H1 (cell line): ENCODE measurements around the gene SETX. TPM values are rescaled to one million over a fixed set of nuclear protein-coding genes. Genes with fewer than 3 reads are reported as not detected.
A peak's percentile ranks its signal among the peaks of the same experiment; 100 is the strongest.

Experiments
- CTCF ChIA-PET: fragments of 300-600 bp; sonication (Branson Sonifier 250); formaldehyde crosslinking; loops from one replicate; lab custom pipeline; 2021; ENCODE audit not compliant: partially characterized antibody; lab: Charles Lee
- POLR2A ChIA-PET: fragments of 300-600 bp; sonication (Branson Sonifier 250); formaldehyde crosslinking; loops from one replicate; lab custom pipeline; 2021; ENCODE audit warnings: inconsistent platforms; ENCODE audit not compliant: partially characterized antibody; lab: Charles Lee
- DNase-seq, 2 experiments: peaks; one replicate each; pipeline versions ENCODE4 v3.0.0 to v3.0.0-alpha.2; 2010 to 2022; ENCODE audit warnings: low spot score in 2 of 2, low read depth in 1 of 2, mixed read lengths in 1 of 2
- FAIRE-seq: peaks from 2 replicates; lab custom pipeline; 2011; peaks lifted over from hg19 to GRCh38; lab: Jason Lieb, UNC
- H2AFZ ChIP-seq: 2 replicates; pipeline ENCODE4 v1.8.1; 2012; ENCODE audit warnings: low read length, inconsistent platforms
- H2AK5ac ChIP-seq: 2 replicates; pipeline ENCODE4 v1.6.1; 2013; ENCODE audit warnings: low read depth, low read length
- H2BK120ac ChIP-seq: replicated peaks from 2 replicates; pipeline ENCODE3; 2013; ENCODE audit warnings: low read depth, low read length, inconsistent platforms
- H2BK12ac ChIP-seq: 2 replicates; pipeline ENCODE4 v1.6.1; 2013; ENCODE audit warnings: low read depth, low read length
- H2BK15ac ChIP-seq: 2 replicates; pipeline ENCODE4 v1.6.1; 2013; ENCODE audit warnings: low read length
- H2BK20ac ChIP-seq: 2 replicates; pipeline ENCODE4 v1.6.1; 2013; ENCODE audit warnings: low read length
- H2BK5ac ChIP-seq: 2 replicates; pipeline ENCODE4 v1.6.1; 2013; ENCODE audit warnings: low read depth, low read length
- H3K14ac ChIP-seq: 2 replicates; pipeline ENCODE4 v1.6.1; 2013; ENCODE audit warnings: inconsistent platforms; ENCODE audit not compliant: insufficient read length
- H3K18ac ChIP-seq: 2 replicates; pipeline ENCODE4 v1.6.1; 2013; ENCODE audit warnings: low read length; ENCODE audit errors: extremely low read depth
- H3K23ac ChIP-seq: 2 replicates; pipeline ENCODE4 v1.6.1; 2013; ENCODE audit warnings: inconsistent platforms; ENCODE audit not compliant: insufficient read length
- H3K23me2 ChIP-seq: 2 replicates; pipeline ENCODE4 v1.6.1; 2013; ENCODE audit warnings: low read depth, low read length
- H3K27ac ChIP-seq: 2 replicates; pipeline ENCODE4 v1.6.1; 2011; ENCODE audit warnings: low read depth, low read length, inconsistent platforms
- H3K27me3 ChIP-seq, 4 experiments: replicated peaks in 1 of 4; 1 replicate in 1 of 4; 2 replicates in 3 of 4; pipeline versions ENCODE4 v1.6.1 to v1.8.1; 2011 to 2013; ENCODE audit warnings: low read length in 3 of 4, mild to moderate bottlenecking in 3 of 4, inconsistent platforms in 2 of 4, mixed read lengths in 2 of 4, moderate library complexity in 1 of 4; ENCODE audit not compliant: control insufficient read depth in 3 of 4, insufficient read depth in 3 of 4; ENCODE audit errors: extremely low read depth in 1 of 4
- H3K36me3 ChIP-seq, 4 experiments: 2 replicates each; pipeline versions ENCODE4 v1.6.1 to v1.8.1; 2011 to 2013; ENCODE audit warnings: mild to moderate bottlenecking in 4 of 4, low read length in 3 of 4, moderate library complexity in 2 of 4, control low read depth in 1 of 4, inconsistent platforms in 1 of 4; ENCODE audit not compliant: insufficient read depth in 4 of 4, control insufficient read depth in 2 of 4
- H3K4ac ChIP-seq: replicated peaks from 2 replicates; pipeline ENCODE3; 2013; ENCODE audit warnings: low read length, low read depth, mixed read lengths, inconsistent platforms; ENCODE audit not compliant: insufficient read length
- H3K4me1 ChIP-seq, 4 experiments: replicated peaks in 1 of 4; 1 replicate in 1 of 4; 2 replicates in 3 of 4; pipeline versions ENCODE4 v1.6.1 to v1.8.1; 2011 to 2013; ENCODE audit warnings: low read length in 3 of 4, inconsistent platforms in 2 of 4, mixed read lengths in 1 of 4; ENCODE audit not compliant: insufficient read depth in 4 of 4, control insufficient read depth in 3 of 4
- H3K4me2 ChIP-seq, 2 experiments: 2 replicates each; pipeline versions ENCODE4 v1.6.1 to v1.8.1; 2011 to 2013; ENCODE audit warnings: low read depth in 2 of 2, low read length in 2 of 2, control low read depth in 1 of 2, inconsistent platforms in 1 of 2, mild to moderate bottlenecking in 1 of 2; ENCODE audit not compliant: insufficient read depth in 1 of 2
- H3K4me3 ChIP-seq, 4 experiments: fragments of 200-600, 300-600 bp in 1 of 4; sonication (generic), shearing (Covaris generic), sonication (Bioruptor Twin) in 1 of 4; 2 replicates each; pipeline versions ENCODE4 v1.5.1 to v1.8.1; 2011 to 2016; ENCODE audit warnings: low read length in 4 of 4, low read depth in 3 of 4, control low read depth in 2 of 4, inconsistent platforms in 2 of 4, mild to moderate bottlenecking in 2 of 4, mixed read lengths in 1 of 4, moderate library complexity in 1 of 4; ENCODE audit not compliant: insufficient read depth in 2 of 4; ENCODE audit errors: extremely low read depth in 1 of 4
- H3K56ac ChIP-seq: replicated peaks from 2 replicates; pipeline ENCODE3; 2013; ENCODE audit warnings: low read depth, mild to moderate bottlenecking, mixed read lengths, low read length, inconsistent platforms; ENCODE audit not compliant: insufficient read length
- H3K79me1 ChIP-seq: 2 replicates; pipeline ENCODE4 v1.6.1; 2013; ENCODE audit warnings: low read depth, low read length, control low read depth
- H3K79me2 ChIP-seq, 2 experiments: 2 replicates each; pipeline versions ENCODE4 v1.6.1 to v1.8.1; 2012 to 2013; ENCODE audit warnings: low read length in 2 of 2, mild to moderate bottlenecking in 2 of 2, inconsistent platforms in 1 of 2; ENCODE audit not compliant: insufficient read depth in 2 of 2, control insufficient read depth in 1 of 2
- H3K9ac ChIP-seq, 4 experiments: replicated peaks in 1 of 4; 1 replicate in 1 of 4; 2 replicates in 3 of 4; pipeline versions ENCODE4 v1.6.1 to v1.8.1; 2011 to 2013; ENCODE audit warnings: low read depth in 3 of 4, low read length in 3 of 4, control low read depth in 2 of 4, mild to moderate bottlenecking in 2 of 4, moderate library complexity in 2 of 4, inconsistent platforms in 1 of 4; ENCODE audit errors: extremely low read depth in 1 of 4
- H3K9me3 ChIP-seq, 2 experiments: 2 replicates each; pipeline versions ENCODE4 v1.6.1 to v1.8.1; 2012 to 2013; ENCODE audit warnings: mild to moderate bottlenecking in 2 of 2, moderate library complexity in 2 of 2, control low read depth in 1 of 2, inconsistent platforms in 1 of 2, low read depth in 1 of 2, low read length in 1 of 2, mixed read lengths in 1 of 2; ENCODE audit not compliant: insufficient read depth in 2 of 2
- H4K20me1 ChIP-seq, 2 experiments: replicated peaks in 1 of 2; 2 replicates each; pipeline versions ENCODE3 to v1.8.1; 2011 to 2013; ENCODE audit warnings: inconsistent platforms in 2 of 2, low read length in 2 of 2, mild to moderate bottlenecking in 1 of 2; ENCODE audit not compliant: insufficient read depth in 2 of 2, control insufficient read depth in 1 of 2
- H4K5ac ChIP-seq: 2 replicates; pipeline ENCODE4 v1.6.1; 2013; ENCODE audit warnings: low read length, low read depth, mixed read lengths, inconsistent platforms; ENCODE audit not compliant: insufficient read length
- H4K8ac ChIP-seq: 2 replicates; pipeline ENCODE4 v1.8.0; 2013; ENCODE audit warnings: mild to moderate bottlenecking, moderate library complexity, low read length, inconsistent platforms; ENCODE audit not compliant: insufficient read depth; ENCODE audit errors: extremely low read depth
- H4K91ac ChIP-seq: replicated peaks from 2 replicates; pipeline ENCODE3; 2013; ENCODE audit warnings: low read length, mixed read lengths, inconsistent platforms; ENCODE audit not compliant: insufficient read length
- ASH2L ChIP-seq: fragments of 200-600, 300-600 bp; sonication (generic); IDR thresholded peaks from one replicate; pipeline ENCODE4 v1.7.1; 2017; ENCODE audit warnings: low read length
- BACH1 ChIP-seq: IDR thresholded peaks from 2 replicates; pipeline ENCODE4 v1.6.1; 2012; ENCODE audit warnings: low read length, improper control_type of control experiment
- CEBPB ChIP-seq: IDR thresholded peaks from 2 replicates; pipeline ENCODE4 v1.6.1; 2012; ENCODE audit warnings: low read depth, low read length
- CHD2 ChIP-seq: IDR thresholded peaks from 2 replicates; pipeline ENCODE4 v1.6.1; 2012; ENCODE audit warnings: low read length, improper control_type of control experiment
- GABPA ChIP-seq: IDR thresholded peaks from 2 replicates; pipeline ENCODE4 v1.6.1; 2011; ENCODE audit warnings: mild to moderate bottlenecking, low read length, moderate library complexity, borderline replicate concordance; ENCODE audit not compliant: insufficient read depth
- HDAC2 ChIP-seq, 2 experiments: fragments of 300-600 bp in 1 of 2; sonication (generic) in 1 of 2; IDR thresholded peaks; 2 replicates each; pipeline ENCODE4 v1.6.1; 2011 to 2012; ENCODE audit warnings: low read depth in 2 of 2, low read length in 2 of 2, mild to moderate bottlenecking in 2 of 2, moderate library complexity in 2 of 2, borderline replicate concordance in 1 of 2, inconsistent platforms in 1 of 2
- KDM4A ChIP-seq: IDR thresholded peaks from one replicate; pipeline ENCODE4 v1.7.1; 2012; ENCODE audit warnings: low read depth, mild to moderate bottlenecking, moderate library complexity, low read length, inconsistent platforms; ENCODE audit not compliant: severe bottlenecking
- NANOG ChIP-seq: IDR thresholded peaks from 2 replicates; pipeline ENCODE4 v1.6.1; 2011; ENCODE audit warnings: low read length, low read depth, mild to moderate bottlenecking, inconsistent platforms; ENCODE audit not compliant: insufficient read depth, poor library complexity, severe bottlenecking
- POLR2A ChIP-seq, 2 experiments: IDR thresholded peaks; 1 replicate in 1 of 2; 2 replicates in 1 of 2; pipeline ENCODE4 v1.6.1; 2011; ENCODE audit warnings: low read depth in 2 of 2, low read length in 2 of 2, mild to moderate bottlenecking in 2 of 2; ENCODE audit errors: control extremely low read depth in 1 of 2
- RXRA ChIP-seq: IDR thresholded peaks from 2 replicates; pipeline ENCODE4 v1.6.1; 2011; ENCODE audit warnings: low read depth, mild to moderate bottlenecking, low read length, moderate library complexity; ENCODE audit not compliant: insufficient read depth
- SIN3A ChIP-seq, 2 experiments: IDR thresholded peaks in 1 of 2; conservative IDR thresholded peaks in 1 of 2; 2 replicates each; pipeline ENCODE4 v1.6.1; 2011 to 2012; ENCODE audit warnings: low read length in 2 of 2, improper control_type of control experiment in 1 of 2, low read depth in 1 of 2, mild to moderate bottlenecking in 1 of 2
- SP2 ChIP-seq: IDR thresholded peaks from 2 replicates; pipeline ENCODE4 v1.6.1; 2012; ENCODE audit warnings: mild to moderate bottlenecking, low read length, inconsistent platforms
- TAF1 ChIP-seq: IDR thresholded peaks from 2 replicates; pipeline ENCODE4 v1.6.1; 2011; ENCODE audit warnings: mild to moderate bottlenecking, low read depth, low read length
- TCF12 ChIP-seq: IDR thresholded peaks from 2 replicates; pipeline ENCODE4 v1.6.1; 2011; ENCODE audit warnings: low read depth, mild to moderate bottlenecking, low read length
- TEAD4 ChIP-seq: IDR thresholded peaks from 2 replicates; pipeline ENCODE4 v1.6.1; 2012; ENCODE audit warnings: low read depth, low read length, inconsistent platforms, mixed read lengths
- WGBS, 2 experiments: shearing (Covaris generic) in 1 of 2; methylation state at CpG; one replicate each; pipeline versions ENCODE4 v1.1.6 to v1.1.7; 2013 to 2015; ENCODE audit warnings: low lambda C conversion rate in 2 of 2, mixed read lengths in 2 of 2, inconsistent platforms in 1 of 2, low coverage in 1 of 2, missing lambda C conversion rate in 1 of 2; ENCODE audit not compliant: insufficient replicate concordance in 2 of 2, insufficient coverage in 1 of 2, insufficient read length in 1 of 2; ENCODE audit errors: extremely low coverage in 1 of 2, missing lambda C conversion rate in 1 of 2; 5-methylcytosine and 5-hydroxymethylcytosine counted together
- polyA plus RNA-seq, 7 experiments: library from polyadenylated mRNA; depleted of rRNA in 3 of 7; stranded (reverse) in 5 of 7; unstranded in 2 of 7; fragments of >200 nt in 5 of 7; fragments of 200-250 nt in 2 of 7; gene quantifications; 1 replicate in 5 of 7; 2 replicates in 1 of 7; 4 replicates in 1 of 7; pipeline versions ENCODE4 v1.2.1 to v1.2.3, GENCODE V29; 2011 to 2013; ENCODE audit warnings: missing spikeins in 2 of 7, mixed read lengths in 2 of 7
- total RNA-seq: library from RNA; stranded (reverse); fragmentation: NEBNext Ultra II Directional; extraction: Animal tissue kit (Norgen Biotek cat#: 25700); gene quantifications from 2 replicates; pipeline ENCODE4 v1.2.1, GENCODE V29; 2021

The SETX gene
- total and polyA plus RNA-seq, 2 of the 8 experiments (the other 6 are each of a cell fraction or from before 2014, with no cell fraction given): 15.1 to 37.9 TPM

- no peak overlapping the region for H4K91ac ChIP-seq
- H4K20me1 ChIP-seq: peaks cover 0 to 2% of the 10 kb centered on the region in 2 experiments
- H3K4me1 ChIP-seq: no peaks in the 10 kb centered on the region; a peak in 1 of 7 replicates
- ChIA-PET CTCF (interaction anchor here (0.9 to 16.9 kb wide), 6 partner anchors 9 to 60 kb away, joined by 3 to 370 read pairs (median 7); partner anchors contain the start of gene NTNG2), POLR2A (interaction anchor here (0.9 to 1.2 kb wide), 2 partner anchors 60 to 84 kb away, joined by 3 read pairs; no protein-coding TSS in a partner anchor)
- H3K4me2 ChIP-seq: no peak overlapping the region
- H3K9me3 ChIP-seq: no peaks in the 10 kb centered on the region
- no peak overlapping the region for H3K56ac ChIP-seq
- no peak overlapping the region for H2AK5ac ChIP-seq
- no peak overlapping the region for H2BK5ac ChIP-seq
- H3K79me1 ChIP-seq: no peaks in the 10 kb centered on the region
- H3K14ac ChIP-seq: no peak overlapping the region
- H3K18ac ChIP-seq: no peak overlapping the region
- no peak overlapping the region for H2AFZ ChIP-seq
- H3K23ac ChIP-seq: no peak overlapping the region
- no peaks in the 10 kb centered on the region for H3K23me2 ChIP-seq
- no peak overlapping the region for H3K9ac ChIP-seq
- H4K8ac ChIP-seq: peak overlapping the region; percentile 43; the same call in 1 of the 2 replicates
- H3K79me2 ChIP-seq: no peaks in the 10 kb centered on the region
- H3K36me3 ChIP-seq: no peaks in the 10 kb centered on the region
- H4K5ac ChIP-seq: no peak overlapping the region
- no peak overlapping the region for H3K27ac ChIP-seq
- no peak overlapping the region for H2BK120ac ChIP-seq
- DNase-seq (no peak), FAIRE-seq (no peak)
- H3K4ac ChIP-seq: no peak overlapping the region
- WGBS, 2 experiments: 90% methylated on average over 11 of the region's 12 CpGs; no CpG with 5 or more reads in 1 of the 2 experiments
- H3K4me3 ChIP-seq: no peak overlapping the region
- H3K27me3 ChIP-seq: no peaks in the 10 kb centered on the region
- TF ChIP-seq SIN3A (conservative IDR thresholded peaks at IDR 0.05 in 1 of 2, IDR thresholded peaks at IDR 0.05 in 1 of 2; ENCODE audit: low read depth in 1 of 2, low read length in 2 of 2) (no peak), TEAD4 (no peak), POLR2A (IDR thresholded peaks at IDR 0.05; ENCODE audit: control extremely low read depth in 1 of 2, low read depth in 2 of 2, low read length in 2 of 2) (no peak), GABPA (no peak), SP2 (no peak), BACH1 (no peak), KDM4A (no peak), CHD2 (no peak), ASH2L (no peak), TCF12 (no peak), NANOG (no peak), TAF1 (no peak), RXRA (no peak), CEBPB (no peak), HDAC2 (IDR thresholded peaks at IDR 0.05; ENCODE audit: borderline replicate concordance in 1 of 2, low read depth in 2 of 2, low read length in 2 of 2) (no peak)
- H2BK20ac ChIP-seq: no peak overlapping the region
- H2BK15ac ChIP-seq: no peak overlapping the region
- H2BK12ac ChIP-seq: no peak overlapping the region
Measured at GRCh38 chr9:132228062-132228461, 126.7 kb downstream of the SETX start.
